GM12873 (cell line): Measurements from ENCODE around the gene PLTP.

Source experiments
- CTCF ChIP-seq: IDR thresholded peaks from 2 replicates; pipeline ENCODE4 v1.5.1; 2012; ENCODE audit warnings: low read depth, mild to moderate bottlenecking, moderate library complexity, low read length, control low read depth; ENCODE audit not compliant: insufficient read depth; ENCODE audit errors: missing control alignments

Gene PLTP

DNA sequence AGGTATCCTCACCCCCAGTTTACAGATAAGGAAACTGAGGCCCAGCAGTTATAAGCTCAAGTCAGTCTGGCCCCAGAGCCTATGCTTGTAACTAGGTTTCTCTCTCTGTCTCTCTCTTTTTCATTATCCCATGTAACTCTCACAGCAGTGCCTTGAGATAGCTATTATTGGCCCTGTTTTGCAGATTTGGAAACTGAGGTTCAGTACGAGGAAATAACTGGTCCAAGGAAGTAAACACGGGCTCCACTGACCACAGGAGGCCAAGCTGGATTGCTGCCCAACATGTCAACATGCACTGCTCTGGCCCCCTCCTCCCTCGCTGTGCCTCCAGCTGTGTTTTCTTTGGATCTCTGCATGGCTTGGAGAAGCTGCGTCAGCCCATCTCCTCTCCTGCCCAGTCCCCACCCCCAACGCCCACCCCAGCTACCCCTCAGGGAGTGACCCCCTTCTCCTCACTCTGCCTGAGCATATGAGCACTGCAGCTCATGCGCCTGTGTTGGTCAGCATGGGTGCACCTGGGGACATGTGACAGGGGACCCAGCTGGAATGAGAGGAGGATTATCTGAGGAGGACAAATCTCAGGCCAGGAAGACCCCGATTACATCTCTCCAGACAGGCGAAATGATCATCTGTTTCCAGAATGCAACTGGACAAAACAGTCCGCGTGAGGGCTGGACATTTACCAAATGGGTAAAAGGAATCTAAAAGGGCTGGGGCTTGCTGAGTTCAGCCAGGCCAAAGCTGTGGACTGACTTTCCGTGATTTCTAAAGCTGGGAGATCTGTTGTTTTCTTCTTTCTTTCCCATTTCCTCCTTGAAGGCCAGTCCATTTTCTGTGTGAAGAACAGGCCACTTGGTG is 7.8 kb upstream of the PLTP start:
- no peak for TF ChIP-seq CTCF

DNA sequence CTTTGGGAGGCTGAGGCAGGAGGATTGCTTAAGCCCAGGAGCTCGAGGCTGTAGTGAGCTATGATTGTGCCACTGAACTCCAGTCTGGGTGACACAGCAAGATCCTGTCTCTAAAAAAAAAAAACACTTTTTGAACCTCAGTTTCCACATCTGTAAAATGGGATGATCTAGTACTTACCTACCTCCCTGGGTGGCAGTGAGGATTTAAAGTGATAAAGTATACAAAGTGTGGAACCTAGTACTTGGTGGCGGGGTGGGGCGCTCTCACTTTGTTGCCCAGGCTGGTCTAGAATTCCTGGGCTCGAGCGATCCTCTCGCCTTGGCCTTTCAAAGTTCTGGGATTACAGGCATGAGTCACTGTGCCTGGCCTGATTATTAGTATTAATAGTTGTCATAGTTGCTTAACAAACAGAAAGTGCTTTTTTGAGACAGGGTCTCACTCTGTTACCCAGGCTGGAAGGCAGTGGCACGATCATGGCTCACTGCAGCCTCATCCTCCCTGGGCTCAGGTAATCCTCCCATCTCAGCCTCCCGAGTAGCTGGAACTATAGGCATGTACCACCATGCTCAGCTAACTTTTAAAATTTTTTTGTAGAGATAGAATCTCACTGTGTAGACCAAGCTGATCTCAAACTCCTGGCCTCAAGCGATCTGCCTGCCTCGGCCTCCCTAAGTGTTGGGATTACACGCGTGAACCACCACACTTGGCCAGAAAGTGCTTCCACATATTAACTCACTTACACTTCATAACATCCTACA is 7.0 kb upstream of the PLTP start:
- no peak for TF ChIP-seq CTCF

DNA sequence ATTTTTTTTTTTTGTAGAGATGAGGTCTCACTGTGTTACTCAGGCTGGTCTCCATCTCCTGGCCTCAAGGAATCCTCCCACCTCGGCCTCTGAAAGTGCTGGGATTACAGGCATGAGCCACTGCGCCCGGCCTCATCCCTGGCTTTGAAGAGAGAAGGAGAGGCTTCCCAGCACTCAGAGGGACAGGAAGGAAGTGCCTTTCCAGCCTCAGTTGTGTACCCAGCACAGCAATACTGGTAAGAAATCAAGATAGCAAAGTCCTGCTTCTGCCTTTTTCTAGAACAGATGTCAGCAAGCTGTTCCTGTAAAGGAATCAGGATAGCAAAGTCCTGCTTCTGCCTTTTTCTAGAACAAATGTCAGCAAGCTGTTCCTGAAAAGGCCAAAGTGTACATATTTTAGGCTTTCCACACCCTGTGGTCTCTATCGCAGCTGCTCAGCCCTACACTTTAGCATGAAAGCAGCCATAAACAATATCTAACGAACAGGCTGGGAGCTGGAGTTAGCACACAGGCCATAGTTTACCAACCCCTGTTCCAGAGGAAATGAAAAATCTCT is 6.3 kb upstream of the PLTP start:
- no peak for TF ChIP-seq CTCF

DNA sequence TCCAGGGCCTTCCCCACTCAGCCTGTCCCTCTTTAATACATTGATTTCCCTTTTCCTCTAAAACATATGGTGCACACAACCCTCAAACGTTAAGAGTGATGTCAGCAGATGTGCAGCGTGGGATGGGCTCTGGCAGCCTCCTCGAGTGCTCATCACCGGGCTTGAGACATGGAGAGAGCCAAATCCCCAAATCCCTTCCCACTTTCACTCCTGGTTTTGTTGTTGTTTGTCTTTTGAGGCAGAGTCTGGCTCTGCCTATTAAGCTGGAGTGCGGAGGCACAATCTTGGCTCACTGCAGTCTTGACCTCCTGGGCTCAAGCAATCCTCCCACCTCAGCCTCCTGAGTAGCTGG is 5.8 kb upstream of the PLTP start:
- no peak for TF ChIP-seq CTCF

DNA sequence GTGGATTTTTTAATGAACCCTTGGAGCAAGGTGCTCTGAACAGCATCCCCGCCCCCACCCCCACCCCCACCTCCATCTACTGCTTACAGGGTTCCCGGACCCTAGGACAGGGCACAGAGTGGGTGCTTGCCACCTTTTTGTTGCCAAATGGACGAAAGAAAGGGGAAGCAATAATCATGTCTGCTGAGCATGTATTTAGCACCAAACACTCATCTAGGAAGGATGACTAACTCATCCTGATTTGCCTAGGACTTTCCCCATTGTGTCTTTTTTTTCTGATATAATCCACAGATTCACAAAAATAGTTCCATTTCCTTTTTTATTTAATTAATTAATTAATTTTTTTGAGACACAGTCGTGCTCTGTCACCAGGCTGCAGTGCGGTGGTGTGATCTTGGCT is 1.2 kb upstream of the PLTP start:
- no peak for TF ChIP-seq CTCF

GRCh38 chr20:45912344-45912682 is 358 bp upstream of the PLTP start:
- no peak for TF ChIP-seq CTCF

GRCh38 chr20:45910670-45911485 is 1.1 kb downstream of the PLTP start:
- no peak for TF ChIP-seq CTCF
